PC-9 (cell line): Measurements from ENCODE around the gene SLC35F3. TPM values are rescaled to one million over a fixed set of nuclear protein-coding genes. Genes with fewer than 3 reads are reported as not detected.

Experiments
- BruUV-seq: library from RNA; stranded (reverse); fragments of 400-500 nt; replicated peaks from 2 replicates; lab custom pipeline; 2021; lab: Mats Ljungman, UMichigan
- CTCF ChIA-PET: fragments of 300-600 bp; sonication (Branson Sonifier 250); formaldehyde crosslinking; loops from one replicate; lab custom pipeline; 2022; ENCODE audit warnings: antibody characterized with exemption; lab: Charles Lee
- POLR2A ChIA-PET: fragments of 300-600 bp; sonication (Branson Sonifier 250); formaldehyde crosslinking; loops from one replicate; lab custom pipeline; 2022; ENCODE audit warnings: antibody characterized with exemption; ENCODE audit not compliant: unreplicated experiment; lab: Charles Lee
- DNase-seq, 2 experiments: peaks; one replicate each; pipeline versions ENCODE4 v3.0.0 to v3.0.0-alpha.2; 2015 to 2022; ENCODE audit warnings: mixed read lengths in 1 of 2
- H2AFZ ChIP-seq: fragments of 200-600 bp; sonication (generic); 2 replicates; pipeline ENCODE4 v1.8.1; 2017; ENCODE audit warnings: antibody characterized with exemption
- H3F3A ChIP-seq: fragments of 200-600 bp; sonication (generic); 2 replicates; pipeline ENCODE4 v1.8.1; 2017; ENCODE audit warnings: antibody characterized with exemption, mild to moderate bottlenecking, low read depth; ENCODE audit not compliant: insufficient read depth
- H3K27ac ChIP-seq: fragments of 200-600 bp; sonication (generic); 2 replicates; pipeline ENCODE4 v1.6.1; 2016; ENCODE audit warnings: mixed run types
- H3K27me3 ChIP-seq: fragments of 200-600 bp; sonication (generic); 2 replicates; pipeline ENCODE4 v1.6.1; 2016; ENCODE audit warnings: low read depth, mixed run types; ENCODE audit not compliant: insufficient read depth
- H3K36me3 ChIP-seq: fragments of 200-600 bp; sonication (generic); 2 replicates; pipeline ENCODE4 v1.6.1; 2016; ENCODE audit warnings: low read depth, mixed run types
- H3K4me1 ChIP-seq: fragments of 200-600 bp; sonication (generic); replicated peaks from 2 replicates; pipeline ENCODE4 v1.6.1; 2016; ENCODE audit warnings: mixed run types; ENCODE audit not compliant: insufficient read depth
- H3K4me2 ChIP-seq: fragments of 200-600 bp; sonication (generic); 2 replicates; pipeline ENCODE4 v1.6.1; 2017; ENCODE audit warnings: mixed run types
- H3K4me3 ChIP-seq: fragments of 200-600 bp; sonication (generic); 2 replicates; pipeline ENCODE4 v1.6.1; 2016; ENCODE audit warnings: mixed run types
- H3K79me2 ChIP-seq: fragments of 200-600 bp; sonication (generic); 2 replicates; pipeline ENCODE4 v1.6.1; 2017; ENCODE audit warnings: low read depth, mixed run types
- H3K9me2 ChIP-seq: fragments of 200-600 bp; sonication (generic); 2 replicates; pipeline ENCODE4 v1.8.1; 2017; ENCODE audit warnings: mild to moderate bottlenecking; ENCODE audit not compliant: insufficient read depth
- H3K9me3 ChIP-seq: fragments of 200-600 bp; sonication (generic); 2 replicates; pipeline ENCODE4 v1.8.1; 2016; ENCODE audit warnings: low read depth; ENCODE audit not compliant: insufficient read depth
- H4K20me1 ChIP-seq: fragments of 200-600 bp; sonication (generic); 2 replicates; pipeline ENCODE4 v1.8.1; 2017; ENCODE audit not compliant: insufficient read depth
- CTCF ChIP-seq: fragments of 200-600 bp; sonication (generic); conservative IDR thresholded peaks from 2 replicates; pipeline ENCODE4 v1.6.1; 2017; ENCODE audit warnings: mixed run types, antibody characterized with exemption, mild to moderate bottlenecking, moderate library complexity
- EZH2 ChIP-seq: fragments of 200-600 bp; sonication (generic); IDR thresholded peaks from 2 replicates; pipeline ENCODE4 v1.8.0; 2017; ENCODE audit warnings: antibody characterized with exemption, low read depth
- intact Hi-C: fragments of 100-400 bp; cut with micrococcal nuclease; formaldehyde crosslinking; loops from one replicate; pipeline ENCODE4 v1.10.0; 2022; ENCODE audit not compliant: unreplicated experiment
- total RNA-seq: library from RNA; stranded (reverse); gene quantifications from 2 replicates; pipeline ENCODE4 v1.2.3, GENCODE V29; 2021

SLC35F3 gene
- total RNA-seq, 1 experiment from 2014 or later = 6.1 TPM

DNA sequence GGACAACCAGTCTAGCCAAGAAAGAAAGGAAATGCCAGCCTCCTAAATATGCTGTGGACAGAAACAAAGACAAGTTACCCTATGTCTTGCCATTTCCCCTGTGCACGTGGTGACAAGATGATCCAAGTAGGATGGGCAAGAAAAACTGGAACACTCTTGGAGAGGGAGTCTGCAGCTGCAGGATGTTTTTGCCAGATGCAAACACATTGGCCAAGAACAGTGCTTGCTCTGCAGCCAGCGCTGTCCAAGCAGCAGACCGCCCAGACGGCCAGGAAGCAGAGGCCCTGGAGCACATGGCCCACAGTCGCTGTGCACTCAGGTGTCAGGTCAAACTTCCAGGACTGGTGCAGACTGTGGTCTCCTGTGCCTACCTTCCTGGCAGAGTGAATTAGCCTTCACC lies 189.3 kb downstream of the SLC35F3 start:
- ChIA-PET CTCF (no interaction called here), POLR2A (no interaction called here)
- Histone ChIP-seq H3K4me2 (no peak overlapping the region), H3F3A (no peaks in the 10 kb centered on the region), H2AFZ (no peak overlapping the region), H3K4me3 (no peak overlapping the region), H4K20me1 (no peaks in the 10 kb centered on the region), H3K27ac (no peak overlapping the region), H3K9me2 (no peaks in the 10 kb centered on the region), H3K36me3 (no peaks in the 10 kb centered on the region), H3K27me3 (no peaks in the 10 kb centered on the region), H3K79me2 (no peaks in the 10 kb centered on the region), H3K4me1 (no peaks in the 10 kb centered on the region), H3K9me3 (no peaks in the 10 kb centered on the region)
- intact Hi-C loops = no loop called here
- DNase-seq = no peak
- TF ChIP-seq CTCF (no peak), EZH2 (no peak)
- no TSS peak for BruUV-seq

DNA sequence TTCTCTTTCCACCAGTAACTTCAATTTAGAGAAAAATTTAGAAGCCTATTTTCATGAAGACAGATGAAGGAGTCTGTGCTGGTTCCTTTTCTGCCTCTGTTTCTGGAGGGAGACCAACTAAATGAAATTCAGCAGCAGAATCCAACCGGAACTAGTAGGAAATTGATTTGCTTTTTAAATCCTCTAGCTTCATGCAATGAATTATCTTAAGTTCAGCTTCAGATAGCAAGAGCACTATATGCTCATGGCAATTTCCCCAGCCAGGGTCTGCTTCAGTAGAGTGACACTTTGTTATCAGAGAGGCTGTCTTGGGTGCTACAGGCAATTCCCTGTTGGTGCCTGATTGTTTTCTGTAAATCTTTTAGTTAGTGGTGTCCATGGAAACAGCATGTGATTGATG lies 189.7 kb downstream of the SLC35F3 start:
- Histone ChIP-seq H3K9me2 (no peaks in the 10 kb centered on the region), H3K4me2 (no peak overlapping the region), H4K20me1 (no peaks in the 10 kb centered on the region), H3K4me3 (no peak overlapping the region), H3F3A (no peaks in the 10 kb centered on the region), H3K27me3 (no peaks in the 10 kb centered on the region), H3K79me2 (no peaks in the 10 kb centered on the region), H2AFZ (no peak overlapping the region), H3K4me1 (no peaks in the 10 kb centered on the region), H3K27ac (no peak overlapping the region), H3K36me3 (no peaks in the 10 kb centered on the region), H3K9me3 (no peaks in the 10 kb centered on the region)
- intact Hi-C loops = no loop called here
- POLR2A ChIA-PET = no interaction called here
- TF ChIP-seq CTCF (no peak), EZH2 (no peak)
- CTCF ChIA-PET = no interaction called here
- BruUV-seq = no TSS peak
- DNase-seq = no peak

DNA sequence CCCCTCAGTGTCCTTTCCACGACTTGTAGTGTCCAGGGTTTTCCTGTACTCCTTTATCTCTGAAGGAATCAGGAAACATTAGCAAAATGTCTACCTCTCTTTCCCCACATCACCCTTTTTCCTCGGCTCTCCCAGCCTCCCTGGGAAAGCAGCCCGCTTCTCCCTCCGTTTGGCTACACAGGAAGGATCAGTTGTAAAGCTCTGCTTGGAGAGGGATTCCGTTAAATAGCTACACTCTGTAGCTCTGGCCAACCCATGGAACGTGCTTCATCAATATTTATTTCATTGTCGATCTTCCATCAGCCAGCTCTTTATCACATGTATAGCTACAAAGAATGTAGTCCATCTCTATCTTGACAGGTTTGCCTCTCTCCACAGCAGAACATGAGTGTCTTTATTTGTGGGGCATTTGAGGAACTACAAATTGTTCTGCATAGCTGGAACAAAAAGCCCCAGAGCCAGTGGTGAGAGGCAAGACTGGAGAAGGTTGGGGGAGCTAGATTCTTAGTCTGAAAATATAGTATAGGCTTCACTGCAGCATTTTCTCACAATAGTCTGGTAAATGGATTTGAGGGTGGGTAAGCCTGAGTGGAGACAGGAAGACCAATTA lies 191.8 kb downstream of the SLC35F3 start:
- no peaks in the 10 kb centered on the region for H3K36me3 ChIP-seq
- intact Hi-C loops = no loop called here
- no peak for TF ChIP-seq EZH2
- TF ChIP-seq CTCF = no peak
- no peaks in the 10 kb centered on the region for H4K20me1 ChIP-seq
- CTCF ChIA-PET = no interaction called here
- H3K27me3 ChIP-seq = no peaks in the 10 kb centered on the region
- H3K4me1 ChIP-seq = no peaks in the 10 kb centered on the region
- H3F3A ChIP-seq = no peaks in the 10 kb centered on the region
- no peak overlapping the region for H3K4me2 ChIP-seq
- H3K9me2 ChIP-seq = no peaks in the 10 kb centered on the region
- POLR2A ChIA-PET = interaction anchor here (0.7 kb wide), 1 partner anchor 625 kb away, joined by 4 read pairs; no protein-coding TSS in a partner anchor
- BruUV-seq = no TSS peak
- no peak overlapping the region for H3K4me3 ChIP-seq
- H3K9me3 ChIP-seq = no peaks in the 10 kb centered on the region
- no peak overlapping the region for H3K27ac ChIP-seq
- H2AFZ ChIP-seq = no peak overlapping the region
- no peaks in the 10 kb centered on the region for H3K79me2 ChIP-seq
- DNase-seq = no peak
